GM12878 (cell line): ENCODE measurements around the gene SVEP1. TPM values are rescaled to one million over a fixed set of nuclear protein-coding genes. Genes with fewer than 3 reads are reported as not detected.

Experiments
- ATAC-seq: fragments of 200-7000 bp; cut with Tn5 transposase; 3 replicates; pipeline ENCODE4 v1.9.1; 2020; ENCODE audit warnings: mild to moderate bottlenecking, moderate library complexity
- BruUV-seq: library from RNA; stranded (reverse); fragments of 400-500 nt; replicated peaks from 2 replicates; lab custom pipeline; 2021; lab: Mats Ljungman, UMichigan
- CTCF ChIA-PET: fragments of 300-600 bp; sonication (Branson Sonifier 250); formaldehyde crosslinking; extraction: SDS; loops from one replicate; lab custom pipeline; 2021; ENCODE audit warnings: inconsistent platforms; lab: Yijun Ruan, JAX
- POLR2A ChIA-PET: fragments of 350-600 bp; formaldehyde crosslinking; extraction: SDS; loops from one replicate; lab custom pipeline; 2021; ENCODE audit warnings: inconsistent platforms; lab: Charles Lee
- RAD21 ChIA-PET: fragments of 300-600 bp; sonication (Branson Sonifier 250); formaldehyde crosslinking; loops from one replicate; lab custom pipeline; 2023; ENCODE audit warnings: antibody characterized with exemption; ENCODE audit not compliant: unreplicated experiment; lab: Charles Lee
- SMC1A ChIA-PET: fragments of 300-600 bp; sonication (Branson Sonifier 250); formaldehyde crosslinking; loops from one replicate; lab custom pipeline; 2023; ENCODE audit not compliant: unreplicated experiment, uncharacterized antibody; lab: Charles Lee
- DNase-seq: peaks from one replicate; pipeline ENCODE4 v3.0.0-alpha.2; 2011; ENCODE audit warnings: low read depth, low spot score
- FAIRE-seq: peaks from 3 replicates; lab custom pipeline; 2011; peaks lifted over from hg19 to GRCh38; lab: Jason Lieb, UNC
- H2AFZ ChIP-seq: 2 replicates; pipeline ENCODE4 v1.6.0; 2011; ENCODE audit warnings: low read depth, low read length, control low read depth; ENCODE audit not compliant: control insufficient read depth
- H3K27ac ChIP-seq: 2 replicates; pipeline ENCODE4 v1.5.1; 2011; ENCODE audit warnings: control low read depth; ENCODE audit not compliant: control insufficient read depth, insufficient read depth
- H3K27me3 ChIP-seq, 2 experiments: replicated peaks in 1 of 2; 2 replicates each; pipeline versions ENCODE4 v1.6.0 to v1.6.1; 2011; ENCODE audit warnings: low read length in 1 of 2; ENCODE audit not compliant: control insufficient read depth in 2 of 2, insufficient read depth in 2 of 2
- H3K36me3 ChIP-seq, 2 experiments: 2 replicates each; pipeline ENCODE4 v1.5.1; 2011; ENCODE audit warnings: low read length in 1 of 2; ENCODE audit not compliant: control insufficient read depth in 2 of 2, insufficient read depth in 2 of 2
- H3K4me1 ChIP-seq: 2 replicates; pipeline ENCODE4 v1.6.1; 2011; ENCODE audit warnings: mild to moderate bottlenecking, low read length, moderate library complexity, mixed read lengths; ENCODE audit not compliant: control insufficient read depth, insufficient read depth
- H3K4me2 ChIP-seq: 2 replicates; pipeline ENCODE4 v1.6.0; 2011; ENCODE audit warnings: control low read depth; ENCODE audit not compliant: control insufficient read depth, insufficient read depth
- H3K4me3 ChIP-seq: fragments of 200-600 bp; sonication (generic); 2 replicates; pipeline ENCODE4 v1.5.1; 2016
- H3K79me2 ChIP-seq: 2 replicates; pipeline ENCODE4 v1.6.0; 2011; ENCODE audit warnings: low read length; ENCODE audit not compliant: control insufficient read depth, insufficient read depth
- H3K9ac ChIP-seq: 2 replicates; pipeline ENCODE4 v1.8.0; 2011; ENCODE audit warnings: low read length, control low read depth, mixed read lengths; ENCODE audit not compliant: control insufficient read depth, insufficient read depth
- H3K9me3 ChIP-seq: replicated peaks from 3 replicates; pipeline ENCODE4 v1.5.1; 2011; ENCODE audit warnings: mild to moderate bottlenecking, low read length; ENCODE audit not compliant: control insufficient read depth, insufficient read depth
- H4K20me1 ChIP-seq: 2 replicates; pipeline ENCODE4 v1.6.0; 2011; ENCODE audit not compliant: control insufficient read depth, insufficient read depth
- BMI1 ChIP-seq: fragments of 450-650 bp; IDR thresholded peaks from 2 replicates; pipeline ENCODE4 v1.6.1; 2016; ENCODE audit warnings: mild to moderate bottlenecking, moderate library complexity, borderline replicate concordance
- CBX5 ChIP-seq: sonication (generic); IDR thresholded peaks from 2 replicates; pipeline ENCODE4 v1.6.1; 2016; ENCODE audit warnings: low read depth, moderate library complexity, mild to moderate bottlenecking, inconsistent platforms
- CREM ChIP-seq: IDR thresholded peaks from 2 replicates; pipeline ENCODE4 v1.6.1; 2014; ENCODE audit warnings: antibody characterized with exemption, low read depth
- DPF2 ChIP-seq: fragments of 450-650 bp; IDR thresholded peaks from 2 replicates; pipeline ENCODE4 v1.6.1; 2017; ENCODE audit warnings: mild to moderate bottlenecking
- EED ChIP-seq: sonication (generic); IDR thresholded peaks from 2 replicates; pipeline ENCODE4 v1.6.1; 2016; ENCODE audit warnings: antibody characterized with exemption, low read depth
- HCFC1 ChIP-seq: fragments of 150-350 bp; IDR thresholded peaks from 2 replicates; pipeline ENCODE4 v1.6.1; 2014; ENCODE audit warnings: low read length
- IKZF2 ChIP-seq, 2 experiments: fragments of 450-650 bp; IDR thresholded peaks; 2 replicates each; pipeline ENCODE4 v1.6.1; 2017; ENCODE audit warnings: mild to moderate bottlenecking in 2 of 2, moderate library complexity in 2 of 2
- MEF2B ChIP-seq: fragments of 450-650 bp; IDR thresholded peaks from 2 replicates; pipeline ENCODE4 v1.6.1; 2018; ENCODE audit warnings: mild to moderate bottlenecking, moderate library complexity; ENCODE audit not compliant: partially characterized antibody, poor library complexity, severe bottlenecking
- POLR2A ChIP-seq: IDR thresholded peaks from 2 replicates; pipeline ENCODE4 v1.6.1; 2011; ENCODE audit warnings: low read depth, mild to moderate bottlenecking, low read length
- RAD21 ChIP-seq: IDR thresholded peaks from 2 replicates; pipeline ENCODE4 v1.6.1; 2011; ENCODE audit warnings: mild to moderate bottlenecking, low read depth, low read length, moderate library complexity; ENCODE audit not compliant: insufficient read depth
- SREBF1 ChIP-seq: IDR thresholded peaks from 2 replicates; pipeline ENCODE4 v1.6.1; 2012; ENCODE audit warnings: mild to moderate bottlenecking, low read length
- SREBF2 ChIP-seq: IDR thresholded peaks from 2 replicates; pipeline ENCODE4 v1.6.1; 2012; ENCODE audit warnings: mild to moderate bottlenecking, low read length
- TCF3 ChIP-seq: IDR thresholded peaks from 2 replicates; pipeline ENCODE4 v1.6.1; 2012; ENCODE audit warnings: low read depth, mild to moderate bottlenecking, low read length, borderline replicate concordance; ENCODE audit not compliant: insufficient read depth
- WGBS: methylation state at CpG from one replicate; pipeline ENCODE4 v1.1.6; 2016; ENCODE audit warnings: low lambda C conversion rate; ENCODE audit not compliant: insufficient replicate concordance, insufficient coverage; ENCODE audit errors: missing lambda C conversion rate; 5-methylcytosine and 5-hydroxymethylcytosine counted together
- in situ Hi-C: fragments of 300-500 bp; cut with MboI; formaldehyde crosslinking; loops from 9 replicates; pipeline ENCODE4 v1.14.3; 2018; ENCODE audit warnings: mixed read lengths
- intact Hi-C: fragments of 100-400 bp; cut with micrococcal nuclease; formaldehyde crosslinking; loops from one replicate; pipeline ENCODE4 v1.14.2; 2022; ENCODE audit not compliant: unreplicated experiment
- polyA plus RNA-seq, 11 experiments: library from polyadenylated mRNA; depleted of rRNA in 4 of 11; unstranded in 6 of 11; stranded (reverse) in 5 of 11; fragments of >200 nt; fragmentation: Nextera tagmentation in 4 of 11; fragmentation: Illumina TruSeq in 1 of 11; extraction: Ambion mirVana in 4 of 11; extraction: Trizol in 1 of 11; gene quantifications; 1 replicate in 1 of 11; 2 replicates in 10 of 11; pipeline versions ENCODE4 v1.2.1 to v1.2.3, GENCODE V29; 2011 to 2016; ENCODE audit warnings: inconsistent platforms in 2 of 11, missing spikeins in 2 of 11, low read depth in 1 of 11
- total RNA-seq, 4 experiments: library from RNA; depleted of rRNA in 3 of 4; stranded (reverse); fragments of >200 nt in 3 of 4; fragmentation: Illumina TruSeq in 1 of 4; extraction: Trizol in 1 of 4; gene quantifications; 2 replicates each; pipeline versions ENCODE4 v1.2.1 to v1.2.3, GENCODE V29; 2013 to 2021
- TF ChIP-seq, protein P1 (sequence below): fragments of 450-650 bp; IDR thresholded peaks from 2 replicates; pipeline ENCODE4 v1.6.1; 2017; ENCODE audit warnings: mild to moderate bottlenecking
- TF ChIP-seq, protein P2 (sequence below), 3 experiments: IDR thresholded peaks in 2 of 3; conservative IDR thresholded peaks in 1 of 3; 2 replicates each; pipeline ENCODE4 v1.5.1; 2011; ENCODE audit warnings: low read depth in 3 of 3, low read length in 3 of 3, mild to moderate bottlenecking in 3 of 3, control low read depth in 2 of 3, moderate library complexity in 2 of 3, inconsistent platforms in 1 of 3, mixed read lengths in 1 of 3; ENCODE audit not compliant: control insufficient read depth in 2 of 3, insufficient read depth in 1 of 3; ENCODE audit errors: extremely low read depth in 1 of 3

SVEP1 gene
- total and polyA plus RNA-seq, 10 of the 15 experiments (the other 5 are each of a cell fraction or from before 2014, with no cell fraction given) = under 0.01 to 0.05 (median 0.01) TPM; not detected in 5

DNA sequence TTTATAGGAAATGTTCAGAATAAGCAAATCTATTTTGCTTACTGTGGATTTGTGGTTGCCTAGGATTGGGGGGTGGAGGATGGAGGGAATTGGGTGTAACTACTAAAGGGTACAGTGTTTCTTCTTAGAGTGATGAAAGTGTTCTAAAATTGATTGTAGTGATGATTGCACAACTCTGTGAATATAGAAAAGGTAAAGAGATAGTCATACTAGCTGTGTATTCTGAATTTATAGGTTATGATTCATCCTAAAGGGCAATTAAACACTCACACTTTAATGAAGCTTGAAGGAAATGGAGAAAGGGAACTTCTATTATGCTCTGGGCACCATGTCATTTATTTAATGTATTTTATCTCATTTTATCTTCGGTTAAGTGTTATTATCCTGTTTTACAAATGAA is 251.8 kb downstream of the SVEP1 start:
- BruUV-seq = no TSS peak
- Histone ChIP-seq H3K4me1 (no peaks in the 10 kb centered on the region), H3K4me3 (no peak overlapping the region), H3K9ac (no peak overlapping the region), H3K79me2 (no peaks in the 10 kb centered on the region), H3K36me3 (no peaks in the 10 kb centered on the region), H3K27ac (no peak overlapping the region), H2AFZ (no peak overlapping the region), H3K4me2 (no peak overlapping the region), H3K27me3 (no peaks in the 10 kb centered on the region), H4K20me1 (no peaks in the 10 kb centered on the region), H3K9me3 (no peaks in the 10 kb centered on the region)
- FAIRE-seq = no peak
- ChIA-PET POLR2A (no interaction called here), CTCF (no interaction called here), RAD21 (no interaction called here), SMC1A (no interaction called here)
- 53% methylated on average over 1 of the region's 1 CpG for WGBS
- TF ChIP-seq SREBF2 = no peak
- TF ChIP-seq HCFC1 = no peak
- TF ChIP-seq POLR2A = no peak
- DNase-seq = no peak
- intact Hi-C loops = no loop called here
- in situ Hi-C loops = no loop called here
- ATAC-seq = no peak

DNA sequence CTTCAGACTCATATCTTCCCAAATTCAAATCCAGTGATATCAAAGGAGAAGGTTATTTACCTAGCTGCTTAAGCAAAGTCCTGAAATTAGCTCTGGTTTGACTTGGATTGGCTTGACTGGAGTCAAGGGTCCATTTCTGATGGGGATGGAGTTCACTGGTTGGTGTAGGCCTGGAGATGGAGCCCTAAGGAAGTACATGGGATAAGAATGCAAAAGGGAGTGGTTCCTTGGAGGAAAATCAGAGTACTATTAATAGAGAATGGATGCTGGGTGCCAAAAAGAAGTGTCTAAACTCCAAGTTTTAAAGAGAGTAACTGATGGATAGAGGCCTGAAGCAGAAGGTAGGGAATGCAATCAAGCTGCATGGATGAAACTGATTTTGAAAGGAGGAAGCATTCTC is 255.7 kb downstream of the SVEP1 start:
- no peak for FAIRE-seq
- no peak overlapping the region for H3K4me2 ChIP-seq
- ChIA-PET CTCF (no interaction called here), RAD21 (no interaction called here), POLR2A (no interaction called here), SMC1A (interaction anchor here (0.6 to 2.1 kb wide), 5 partner anchors 7 to 180 kb away, joined by 3 to 6 read pairs (median 3); no protein-coding TSS in a partner anchor)
- H3K27me3 ChIP-seq = no peaks in the 10 kb centered on the region
- no peak for ATAC-seq
- no peak overlapping the region for H3K4me3 ChIP-seq
- no peaks in the 10 kb centered on the region for H3K79me2 ChIP-seq
- H3K9me3 ChIP-seq = no peaks in the 10 kb centered on the region
- DNase-seq = no peak
- H3K36me3 ChIP-seq = no peaks in the 10 kb centered on the region
- H3K4me1 ChIP-seq = no peaks in the 10 kb centered on the region
- no peak overlapping the region for H3K27ac ChIP-seq
- no peak overlapping the region for H2AFZ ChIP-seq
- H4K20me1 ChIP-seq = no peaks in the 10 kb centered on the region
- intact Hi-C loops = no loop called here
- BruUV-seq = no TSS peak
- H3K9ac ChIP-seq = no peak overlapping the region
- in situ Hi-C loops = no loop called here
- TF ChIP-seq CREM = no peak
- no peak for TF ChIP-seq CBX5
- TF ChIP-seq RAD21 = no peak
- no peak for TF ChIP-seq EED
- TF ChIP-seq, protein P1, sequence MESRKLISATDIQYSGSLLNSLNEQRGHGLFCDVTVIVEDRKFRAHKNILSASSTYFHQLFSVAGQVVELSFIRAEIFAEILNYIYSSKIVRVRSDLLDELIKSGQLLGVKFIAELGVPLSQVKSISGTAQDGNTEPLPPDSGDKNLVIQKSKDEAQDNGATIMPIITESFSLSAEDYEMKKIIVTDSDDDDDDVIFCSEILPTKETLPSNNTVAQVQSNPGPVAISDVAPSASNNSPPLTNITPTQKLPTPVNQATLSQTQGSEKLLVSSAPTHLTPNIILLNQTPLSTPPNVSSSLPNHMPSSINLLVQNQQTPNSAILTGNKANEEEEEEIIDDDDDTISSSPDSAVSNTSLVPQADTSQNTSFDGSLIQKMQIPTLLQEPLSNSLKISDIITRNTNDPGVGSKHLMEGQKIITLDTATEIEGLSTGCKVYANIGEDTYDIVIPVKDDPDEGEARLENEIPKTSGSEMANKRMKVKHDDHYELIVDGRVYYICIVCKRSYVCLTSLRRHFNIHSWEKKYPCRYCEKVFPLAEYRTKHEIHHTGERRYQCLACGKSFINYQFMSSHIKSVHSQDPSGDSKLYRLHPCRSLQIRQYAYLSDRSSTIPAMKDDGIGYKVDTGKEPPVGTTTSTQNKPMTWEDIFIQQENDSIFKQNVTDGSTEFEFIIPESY = no peak
- no peak for TF ChIP-seq SREBF1
- TF ChIP-seq TCF3 = no peak
- no peak for TF ChIP-seq DPF2
- no peak for TF ChIP-seq IKZF2 (IDR thresholded peaks at IDR 0.05)
- TF ChIP-seq, protein P2, sequence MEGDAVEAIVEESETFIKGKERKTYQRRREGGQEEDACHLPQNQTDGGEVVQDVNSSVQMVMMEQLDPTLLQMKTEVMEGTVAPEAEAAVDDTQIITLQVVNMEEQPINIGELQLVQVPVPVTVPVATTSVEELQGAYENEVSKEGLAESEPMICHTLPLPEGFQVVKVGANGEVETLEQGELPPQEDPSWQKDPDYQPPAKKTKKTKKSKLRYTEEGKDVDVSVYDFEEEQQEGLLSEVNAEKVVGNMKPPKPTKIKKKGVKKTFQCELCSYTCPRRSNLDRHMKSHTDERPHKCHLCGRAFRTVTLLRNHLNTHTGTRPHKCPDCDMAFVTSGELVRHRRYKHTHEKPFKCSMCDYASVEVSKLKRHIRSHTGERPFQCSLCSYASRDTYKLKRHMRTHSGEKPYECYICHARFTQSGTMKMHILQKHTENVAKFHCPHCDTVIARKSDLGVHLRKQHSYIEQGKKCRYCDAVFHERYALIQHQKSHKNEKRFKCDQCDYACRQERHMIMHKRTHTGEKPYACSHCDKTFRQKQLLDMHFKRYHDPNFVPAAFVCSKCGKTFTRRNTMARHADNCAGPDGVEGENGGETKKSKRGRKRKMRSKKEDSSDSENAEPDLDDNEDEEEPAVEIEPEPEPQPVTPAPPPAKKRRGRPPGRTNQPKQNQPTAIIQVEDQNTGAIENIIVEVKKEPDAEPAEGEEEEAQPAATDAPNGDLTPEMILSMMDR (IDR thresholded peaks at IDR 0.05 in 2 of 3, conservative IDR thresholded peaks at IDR 0.05 in 1 of 3; ENCODE audit: control insufficient read depth in 2 of 3, extremely low read depth in 1 of 3, insufficient read depth in 1 of 3, low read depth in 3 of 3, low read length in 3 of 3) = no peak
- TF ChIP-seq MEF2B = no peak
- TF ChIP-seq BMI1 = no peak
